Fibroblast of lung (primary cell): ENCODE results near the gene KIF25. TPM values are rescaled to one million over a fixed set of nuclear protein-coding genes. Genes with fewer than 3 reads are reported as not detected.

Experiments
- DNase-seq, 2 donors: peaks; one replicate each; pipeline versions ENCODE4 v3.0.0 to v3.0.0-alpha.2; 2010; ENCODE audit warnings: low read depth in 2 of 2
- H2AFZ ChIP-seq: 2 replicates; pipeline ENCODE4 v1.5.1; 2012; ENCODE audit warnings: low read length, control low read depth, inconsistent platforms
- H3K27ac ChIP-seq: 2 replicates; pipeline ENCODE4 v1.5.1; 2011; ENCODE audit warnings: low read length, control low read depth; ENCODE audit not compliant: insufficient read depth
- H3K27me3 ChIP-seq: 2 replicates; pipeline ENCODE4 v1.5.1; 2011; ENCODE audit warnings: mild to moderate bottlenecking, low read length; ENCODE audit not compliant: control insufficient read depth, insufficient read depth
- H3K36me3 ChIP-seq: 2 replicates; pipeline ENCODE4 v1.5.1; 2011; ENCODE audit warnings: low read length; ENCODE audit not compliant: control insufficient read depth, insufficient read depth
- H3K4me1 ChIP-seq: 2 replicates; pipeline ENCODE4 v1.5.1; 2011; ENCODE audit warnings: low read length; ENCODE audit not compliant: control insufficient read depth, insufficient read depth; ENCODE audit errors: extremely low read depth
- H3K4me2 ChIP-seq: 2 replicates; pipeline ENCODE4 v1.5.1; 2011; ENCODE audit warnings: low read length, control low read depth; ENCODE audit not compliant: insufficient read depth; ENCODE audit errors: extremely low read depth
- H3K4me3 ChIP-seq, 4 experiments: fragments of 200-600 bp in 1 of 4; sonication (generic) in 1 of 4; replicated peaks in 1 of 4; 2 replicates each; pipeline ENCODE4 v1.5.1; 2011 to 2016; ENCODE audit warnings: low read length in 4 of 4, low read depth in 3 of 4, mild to moderate bottlenecking in 3 of 4, control low read depth in 2 of 4, inconsistent platforms in 1 of 4, mixed read lengths in 1 of 4; ENCODE audit not compliant: insufficient read depth in 1 of 4; ENCODE audit errors: control extremely low read depth in 1 of 4
- H3K79me2 ChIP-seq: 2 replicates; pipeline ENCODE4 v1.5.1; 2012; ENCODE audit warnings: mild to moderate bottlenecking, low read length, inconsistent platforms; ENCODE audit not compliant: control insufficient read depth, insufficient read depth
- H3K9ac ChIP-seq: 2 replicates; pipeline ENCODE4 v1.5.1; 2011; ENCODE audit warnings: mild to moderate bottlenecking, low read length, control low read depth; ENCODE audit not compliant: insufficient read depth
- H3K9me3 ChIP-seq: 2 replicates; pipeline ENCODE4 v1.5.1; 2012; ENCODE audit warnings: low read depth, low read length; ENCODE audit not compliant: control insufficient read depth, insufficient read depth
- H4K20me1 ChIP-seq: 2 replicates; pipeline ENCODE4 v1.5.1; 2011; ENCODE audit warnings: low read length; ENCODE audit not compliant: control insufficient read depth, insufficient read depth; ENCODE audit errors: extremely low read depth
- EZH2 ChIP-seq: IDR thresholded peaks from 2 replicates; pipeline ENCODE4 v1.5.1; 2012; ENCODE audit warnings: low read length, control low read depth, mild to moderate bottlenecking; ENCODE audit errors: missing control alignments
- polyA plus RNA-seq, 2 donors: library from polyadenylated mRNA; depleted of rRNA in 1 of 2; stranded (reverse) in 1 of 2; unstranded in 1 of 2; fragments of >200 nt; gene quantifications; 2 replicates each; pipeline ENCODE4 v1.2.1, GENCODE V29; 2011 to 2012; ENCODE audit warnings: missing spikeins in 1 of 2
- total RNA-seq: library from RNA; depleted of rRNA; stranded (reverse); fragments of >200 nt; gene quantifications from 2 replicates; pipeline ENCODE4 v1.2.1, GENCODE V29; 2014
- TF ChIP-seq, protein P1 (sequence below), 2 donors: IDR thresholded peaks in 1 of 2; conservative IDR thresholded peaks in 1 of 2; 1 replicate in 1 of 2; 2 replicates in 1 of 2; pipeline ENCODE4 v1.5.1; 2011 to 2012; ENCODE audit warnings: low read length in 2 of 2, control low read depth in 1 of 2, inconsistent platforms in 1 of 2, low read depth in 1 of 2, mild to moderate bottlenecking in 1 of 2

Gene KIF25
- total and polyA plus RNA-seq, 2 donors (not counting 1 experiment from before 2014, with no cell fraction given) = 0.33 TPM; not detected in 1

DNA sequence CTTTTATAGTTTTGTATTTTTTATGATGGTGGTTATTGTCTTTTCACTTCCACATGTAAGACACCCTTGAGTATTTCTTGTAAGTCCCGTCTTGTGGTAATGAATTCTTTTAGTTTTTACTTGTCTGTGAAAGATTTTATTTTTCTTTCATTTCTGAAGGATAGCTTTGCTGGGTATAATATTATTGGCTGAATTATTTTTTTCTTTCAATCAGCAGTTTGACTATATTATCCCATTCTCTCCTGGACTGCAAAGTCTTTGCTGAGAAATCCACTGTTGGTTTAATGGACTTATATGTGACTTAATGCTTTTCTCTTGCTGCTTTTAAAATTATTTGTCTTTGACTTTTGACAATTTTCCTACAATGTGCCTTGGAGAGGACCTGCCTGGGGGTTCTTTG lies 13.8 kb downstream of the KIF25 start:
- peaks cover under 1% of the 10 kb centered on the region for H3K27me3 ChIP-seq
- no peak overlapping the region for H3K4me3 ChIP-seq
- H3K9ac ChIP-seq = no peak overlapping the region
- H2AFZ ChIP-seq = no peak overlapping the region
- H3K4me1 ChIP-seq = no peaks in the 10 kb centered on the region
- H3K27ac ChIP-seq = no peak overlapping the region
- TF ChIP-seq, protein P1, sequence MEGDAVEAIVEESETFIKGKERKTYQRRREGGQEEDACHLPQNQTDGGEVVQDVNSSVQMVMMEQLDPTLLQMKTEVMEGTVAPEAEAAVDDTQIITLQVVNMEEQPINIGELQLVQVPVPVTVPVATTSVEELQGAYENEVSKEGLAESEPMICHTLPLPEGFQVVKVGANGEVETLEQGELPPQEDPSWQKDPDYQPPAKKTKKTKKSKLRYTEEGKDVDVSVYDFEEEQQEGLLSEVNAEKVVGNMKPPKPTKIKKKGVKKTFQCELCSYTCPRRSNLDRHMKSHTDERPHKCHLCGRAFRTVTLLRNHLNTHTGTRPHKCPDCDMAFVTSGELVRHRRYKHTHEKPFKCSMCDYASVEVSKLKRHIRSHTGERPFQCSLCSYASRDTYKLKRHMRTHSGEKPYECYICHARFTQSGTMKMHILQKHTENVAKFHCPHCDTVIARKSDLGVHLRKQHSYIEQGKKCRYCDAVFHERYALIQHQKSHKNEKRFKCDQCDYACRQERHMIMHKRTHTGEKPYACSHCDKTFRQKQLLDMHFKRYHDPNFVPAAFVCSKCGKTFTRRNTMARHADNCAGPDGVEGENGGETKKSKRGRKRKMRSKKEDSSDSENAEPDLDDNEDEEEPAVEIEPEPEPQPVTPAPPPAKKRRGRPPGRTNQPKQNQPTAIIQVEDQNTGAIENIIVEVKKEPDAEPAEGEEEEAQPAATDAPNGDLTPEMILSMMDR (conservative IDR thresholded peaks at IDR 0.05 in 1 of 2, IDR thresholded peaks at IDR 0.05 in 1 of 2; ENCODE audit: low read depth in 1 of 2, low read length in 2 of 2) = no peak
- TF ChIP-seq EZH2 = no peak
- DNase-seq = no peak
- H3K36me3 ChIP-seq = no peaks in the 10 kb centered on the region
- H3K9me3 ChIP-seq = no peaks in the 10 kb centered on the region
- no peak overlapping the region for H3K4me2 ChIP-seq
- H3K79me2 ChIP-seq = no peaks in the 10 kb centered on the region
- no peaks in the 10 kb centered on the region for H4K20me1 ChIP-seq

DNA sequence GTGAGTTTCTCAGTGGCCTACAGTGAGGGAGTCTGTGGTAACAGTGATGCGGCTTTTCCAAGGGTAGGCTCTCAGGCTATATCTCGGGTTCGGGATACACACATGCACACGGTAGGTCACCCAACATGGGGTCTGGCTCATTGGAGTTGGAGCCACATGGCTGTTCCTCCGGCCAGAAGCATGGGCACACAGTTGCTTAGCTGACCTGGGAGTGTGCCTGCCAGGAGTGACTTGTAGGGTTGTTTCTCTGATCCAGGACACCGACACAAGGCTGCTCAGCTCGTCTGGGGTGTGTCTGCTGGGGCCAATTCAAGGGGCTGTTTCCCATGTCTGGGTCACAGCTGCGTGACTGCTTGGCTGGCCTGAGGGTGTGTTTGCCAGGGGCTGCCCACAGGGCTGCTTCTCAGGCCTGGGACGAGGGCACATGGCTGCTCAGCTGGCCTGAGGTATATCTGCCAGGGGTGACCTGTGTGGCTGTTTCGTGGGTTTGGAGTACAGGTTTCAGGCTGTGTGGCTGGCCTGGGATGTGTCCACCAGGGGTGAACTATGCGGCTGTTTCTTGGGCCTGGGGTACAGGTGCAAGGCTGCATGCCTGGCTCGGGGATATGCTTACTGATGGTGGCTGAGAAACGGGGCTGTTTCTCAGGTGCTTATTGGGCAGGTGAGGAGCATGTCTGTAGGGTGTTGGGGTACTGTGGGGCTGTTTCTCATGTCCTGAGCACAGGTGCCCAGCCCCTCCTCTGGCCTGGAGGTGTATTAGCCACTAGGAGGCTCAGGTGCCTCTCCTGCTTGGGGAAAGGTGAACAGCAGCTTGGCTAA lies 15.2 kb downstream of the KIF25 start:
- Histone ChIP-seq H3K9me3 (no peaks in the 10 kb centered on the region), H4K20me1 (no peaks in the 10 kb centered on the region), H3K27ac (no peak overlapping the region), H3K36me3 (no peaks in the 10 kb centered on the region), H3K4me3 (no peak overlapping the region), H3K9ac (no peak overlapping the region), H3K79me2 (no peaks in the 10 kb centered on the region), H3K4me2 (no peak overlapping the region), H2AFZ (no peak overlapping the region), H3K4me1 (no peaks in the 10 kb centered on the region), H3K27me3 (peaks cover 4% of the 10 kb centered on the region)
- TF ChIP-seq, protein P1 (conservative IDR thresholded peaks at IDR 0.05 in 1 of 2, IDR thresholded peaks at IDR 0.05 in 1 of 2; ENCODE audit: low read depth in 1 of 2, low read length in 2 of 2) = no peak
- no peak for TF ChIP-seq EZH2
- DNase-seq = no peak

DNA sequence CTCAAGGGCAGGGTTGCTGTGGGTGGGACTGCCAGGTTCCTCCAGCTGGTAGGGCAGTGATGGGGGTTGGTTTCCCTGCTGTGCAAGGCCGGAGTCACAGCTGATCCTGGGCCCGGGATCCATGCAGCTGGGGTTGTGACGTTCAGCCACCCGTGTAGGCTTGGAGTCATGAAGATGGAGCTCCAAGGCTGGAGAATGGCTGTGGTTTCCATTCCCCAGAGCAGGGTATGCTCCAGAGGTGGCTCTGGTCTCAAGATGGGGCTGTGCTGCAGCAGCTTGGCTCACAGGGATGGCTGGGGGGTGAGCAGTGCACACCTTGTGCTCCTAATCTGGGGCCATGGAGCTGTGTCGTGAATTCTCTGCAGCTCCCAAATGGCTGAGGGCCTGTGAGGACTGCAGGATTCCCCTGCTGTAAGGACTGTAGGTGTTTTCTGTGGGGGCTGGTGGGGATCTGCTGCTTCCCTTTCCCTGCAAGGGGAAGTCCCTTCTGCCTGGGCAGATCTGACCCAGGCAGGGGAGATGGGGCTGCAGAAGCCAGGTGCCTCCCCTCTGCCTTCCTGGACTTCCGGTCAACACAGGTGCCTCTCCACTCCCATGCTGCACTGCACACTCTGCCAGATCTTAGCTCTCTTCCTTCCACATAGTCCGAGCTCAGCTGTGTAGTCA lies 15.9 kb downstream of the KIF25 start:
- H3K79me2 ChIP-seq = no peaks in the 10 kb centered on the region
- H3K27ac ChIP-seq = no peak overlapping the region
- no peak for DNase-seq
- H3K4me1 ChIP-seq = no peaks in the 10 kb centered on the region
- no peak for TF ChIP-seq EZH2
- no peaks in the 10 kb centered on the region for H4K20me1 ChIP-seq
- no peak overlapping the region for H3K4me3 ChIP-seq
- no peaks in the 10 kb centered on the region for H3K36me3 ChIP-seq
- no peak overlapping the region for H3K9ac ChIP-seq
- H2AFZ ChIP-seq = no peak overlapping the region
- H3K9me3 ChIP-seq = no peaks in the 10 kb centered on the region
- peaks cover 4% of the 10 kb centered on the region for H3K27me3 ChIP-seq
- no peak overlapping the region for H3K4me2 ChIP-seq
